GM12892 (cell line): ENCODE data around the gene MAML3.

Experiments used
- DNase-seq: peaks from one replicate; pipeline ENCODE4 v3.0.0; 2011; ENCODE audit not compliant: insufficient read length
- FAIRE-seq: peaks from 2 replicates; lab custom pipeline; 2011; peaks lifted over from hg19 to GRCh38; lab: Jason Lieb, UNC
- POLR2A ChIP-seq: IDR thresholded peaks from 2 replicates; pipeline ENCODE4 v1.6.1; 2011; ENCODE audit warnings: low read depth, low read length, control low read depth
- POLR2AphosphoS5 ChIP-seq: IDR thresholded peaks from 2 replicates; pipeline ENCODE4 v1.6.1; 2011; ENCODE audit warnings: low read depth, low read length, control low read depth
- TAF1 ChIP-seq: IDR thresholded peaks from 2 replicates; pipeline ENCODE4 v1.6.1; 2011; ENCODE audit warnings: low read depth, mild to moderate bottlenecking, control low read depth, low read length, borderline replicate concordance

MAML3 gene

GRCh38 chr4:139728146-139728545 lies 425.8 kb downstream of the MAML3 start:
- FAIRE-seq, result no peak
- DNase-seq, result no peak
- no peak for TF ChIP-seq POLR2A
- no peak for TF ChIP-seq TAF1

GRCh38 chr4:139726615-139727014 lies 427.4 kb downstream of the MAML3 start:
- FAIRE-seq, result no peak
- DNase-seq, result no peak
- TF ChIP-seq POLR2A, result no peak
- no peak for TF ChIP-seq TAF1
- TF ChIP-seq POLR2AphosphoS5, result no peak

GRCh38 chr4:139725236-139725635 lies 428.7 kb downstream of the MAML3 start:
- no peak for DNase-seq
- no peak for FAIRE-seq
- TF ChIP-seq POLR2A (no peak), TAF1 (no peak), POLR2AphosphoS5 (no peak)

- DNase-seq, result no peak
Measured at GRCh38 chr4:139721789-139722188, 432.2 kb downstream of the MAML3 start.

GRCh38 chr4:139720806-139721205 lies 433.2 kb downstream of the MAML3 start:
- FAIRE-seq (no peak), DNase-seq (no peak)
- TF ChIP-seq POLR2A, result no peak
- no peak for TF ChIP-seq POLR2AphosphoS5
- no peak for TF ChIP-seq TAF1

More at GRCh38 chr4:139721789-139722188, 432.2 kb downstream of the MAML3 start:
- TF ChIP-seq TAF1, result no peak
- no peak for TF ChIP-seq POLR2AphosphoS5
- no peak for TF ChIP-seq POLR2A
- FAIRE-seq, result no peak

- DNase-seq, result no peak
- FAIRE-seq, result no peak
- TF ChIP-seq TAF1 (no peak), POLR2AphosphoS5 (no peak), POLR2A (no peak)
Measured at GRCh38 chr4:139719381-139720101, 434.4 kb downstream of the MAML3 start.

- no peak for DNase-seq
- FAIRE-seq, result no peak
- TF ChIP-seq TAF1, result no peak
- TF ChIP-seq POLR2A, result no peak
- no peak for TF ChIP-seq POLR2AphosphoS5
Measured at GRCh38 chr4:139718833-139719232, 435.2 kb downstream of the MAML3 start.

GRCh38 chr4:139718358-139718757 lies 435.6 kb downstream of the MAML3 start:
- TF ChIP-seq TAF1 (no peak), POLR2AphosphoS5 (no peak), POLR2A (no peak)
- DNase-seq (no peak), FAIRE-seq (no peak)

- FAIRE-seq, result no peak
- TF ChIP-seq POLR2A (no peak), POLR2AphosphoS5 (no peak), TAF1 (no peak)
- no peak for DNase-seq
Measured at GRCh38 chr4:139715746-139716391, 438.1 kb downstream of the MAML3 start.

GRCh38 chr4:139712882-139713281 lies 441.1 kb downstream of the MAML3 start:
- TF ChIP-seq TAF1 (no peak), POLR2AphosphoS5 (no peak), POLR2A (no peak)
- FAIRE-seq (no peak), DNase-seq (no peak)

GRCh38 chr4:139711461-139711860 lies 442.5 kb downstream of the MAML3 start:
- DNase-seq (no peak), FAIRE-seq (no peak)
- TF ChIP-seq TAF1 (no peak), POLR2AphosphoS5 (no peak), POLR2A (no peak)

GRCh38 chr4:139710073-139710472 lies 443.9 kb downstream of the MAML3 start:
- no peak for TF ChIP-seq POLR2A
- FAIRE-seq (no peak), DNase-seq (no peak)
